ENCODE data around the gene HECTD2. TPM values are rescaled to one million over a fixed set of nuclear protein-coding genes. Genes with fewer than 3 reads are reported as not detected.

The HECTD2 gene
- total RNA-seq, 1 experiment from 2014 or later = 3.7 TPM

Small RNA genes within 50 kb of the gene (small RNA-seq; reads per million reads assigned to genes)
- gene AL161798.1 (not detected), gene RPS27P1 (not detected)

Other genes starting within 250 kb of the HECTD2 start
- gene PCGF5, start 189.7 kb upstream of the HECTD2 start, total RNA-seq (2014; rRNA removed; shearing (Covaris generic)) = 5.4 and 6.3 TPM in 2 replicates
- not detected in 2 replicates for gene PPP1R3C, start 222.7 kb downstream of the HECTD2 start, total RNA-seq (2014; rRNA removed; shearing (Covaris generic))

All from HT-29 (cell line).